Subcutaneous abdominal adipose tissue (tissue), 5 donors: Measurements from ENCODE around the gene TENT5C.

Experiments
- H3K27ac ChIP-seq: one replicate; pipeline ENCODE4 v1.7.0; 2013; ENCODE audit warnings: low read depth, mild to moderate bottlenecking, inconsistent platforms, low read length, moderate library complexity
- H3K27me3 ChIP-seq, 5 donors: one replicate each; pipeline ENCODE4 v1.7.0; 2013; ENCODE audit warnings: low read length in 5 of 5, inconsistent platforms in 1 of 5; ENCODE audit not compliant: control insufficient read depth in 5 of 5, insufficient read depth in 4 of 5
- H3K36me3 ChIP-seq, 5 donors: one replicate each; pipeline ENCODE4 v1.7.0; 2013; ENCODE audit warnings: low read length in 5 of 5; ENCODE audit not compliant: control insufficient read depth in 5 of 5, insufficient read depth in 5 of 5
- H3K4me1 ChIP-seq, 5 donors: one replicate each; pipeline ENCODE4 v1.7.0; 2013; ENCODE audit warnings: low read length in 5 of 5, mild to moderate bottlenecking in 3 of 5, moderate library complexity in 1 of 5; ENCODE audit not compliant: control insufficient read depth in 5 of 5, insufficient read depth in 5 of 5
- H3K4me3 ChIP-seq, 5 donors: one replicate each; pipeline ENCODE4 v1.7.0; 2013; ENCODE audit warnings: low read length in 5 of 5, low read depth in 1 of 5
- H3K9ac ChIP-seq, 5 donors: one replicate each; pipeline ENCODE4 v1.7.0; 2013; ENCODE audit warnings: low read length in 5 of 5, mild to moderate bottlenecking in 4 of 5, moderate library complexity in 3 of 5
- H3K9me3 ChIP-seq, 5 donors: one replicate each; pipeline ENCODE4 v1.7.0; 2013; ENCODE audit warnings: low read length in 5 of 5; ENCODE audit not compliant: control insufficient read depth in 5 of 5
- donor health status: healthy.
- donor health status: healthy.
- donor health status: healthy.
- donor health status: healthy.
- donor health status: healthy.

TENT5C gene

GRCh38 chr1:117563492-117563875 is 42.4 kb upstream of the TENT5C start:
- Histone ChIP-seq H3K36me3 (no peaks in the 10 kb centered on the region), H3K4me1 (peaks cover 0 to 7% (median 0%) of the 10 kb centered on the region in 5 donors), H3K27me3 (peaks cover 0 to 2% (median 0%) of the 10 kb centered on the region in 5 donors), H3K4me3 (no peak overlapping the region), H3K9ac (no peak overlapping the region), H3K9me3 (no peaks in the 10 kb centered on the region), H3K27ac (no peak overlapping the region)

GRCh38 chr1:117564227-117565075 is 41.4 kb upstream of the TENT5C start:
- peaks cover 0 to 2% (median 0%) of the 10 kb centered on the region in 5 donors for H3K27me3 ChIP-seq
- no peak overlapping the region for H3K9ac ChIP-seq
- peaks cover 0 to 7% (median 0%) of the 10 kb centered on the region in 5 donors for H3K4me1 ChIP-seq
- no peak overlapping the region for H3K4me3 ChIP-seq
- H3K9me3 ChIP-seq: no peaks in the 10 kb centered on the region
- no peaks in the 10 kb centered on the region for H3K36me3 ChIP-seq
- no peak overlapping the region for H3K27ac ChIP-seq

- no peaks in the 10 kb centered on the region for H3K9me3 ChIP-seq
- no peak overlapping the region for H3K4me3 ChIP-seq
- H3K36me3 ChIP-seq: no peaks in the 10 kb centered on the region
- peaks cover 0 to 7% (median 0%) of the 10 kb centered on the region in 5 donors for H3K4me1 ChIP-seq
- no peak overlapping the region for H3K9ac ChIP-seq
- peaks cover 0 to 2% (median 0%) of the 10 kb centered on the region in 5 donors for H3K27me3 ChIP-seq
- no peak overlapping the region for H3K27ac ChIP-seq
Observed at GRCh38 chr1:117565076-117565556, 40.7 kb upstream of the TENT5C start.

- Histone ChIP-seq H3K9me3 (no peaks in the 10 kb centered on the region), H3K4me1 (peaks cover 0 to 7% (median 0%) of the 10 kb centered on the region in 5 donors), H3K4me3 (no peak overlapping the region), H3K36me3 (no peaks in the 10 kb centered on the region), H3K27me3 (peaks cover 0 to 2% (median 0%) of the 10 kb centered on the region in 5 donors), H3K9ac (no peak overlapping the region), H3K27ac (no peak overlapping the region)
Observed at GRCh38 chr1:117565745-117566455, 39.9 kb upstream of the TENT5C start.

- Histone ChIP-seq H3K27me3 (peaks cover 0 to 2% (median 0%) of the 10 kb centered on the region in 5 donors), H3K27ac (no peak overlapping the region), H3K4me1 (peaks cover 0 to 7% (median 0%) of the 10 kb centered on the region in 5 donors), H3K9me3 (no peaks in the 10 kb centered on the region), H3K9ac (no peak overlapping the region), H3K36me3 (no peaks in the 10 kb centered on the region), H3K4me3 (no peak overlapping the region)
Observed at GRCh38 chr1:117566556-117566955, 39.3 kb upstream of the TENT5C start.

GRCh38 chr1:117567435-117567834 is 38.4 kb upstream of the TENT5C start:
- H3K9me3 ChIP-seq: no peaks in the 10 kb centered on the region

GRCh38 chr1:117567976-117568375 is 37.9 kb upstream of the TENT5C start:
- Histone ChIP-seq H3K27me3 (peaks cover 0 to 2% (median 0%) of the 10 kb centered on the region in 5 donors), H3K27ac (no peak overlapping the region), H3K36me3 (no peaks in the 10 kb centered on the region), H3K9me3 (no peaks in the 10 kb centered on the region), H3K9ac (no peak overlapping the region), H3K4me3 (no peak overlapping the region), H3K4me1 (peaks cover 0 to 7% (median 4%) of the 10 kb centered on the region in 5 donors)

More at GRCh38 chr1:117567435-117567834, 38.4 kb upstream of the TENT5C start:
- no peak overlapping the region for H3K9ac ChIP-seq
- no peak overlapping the region for H3K27ac ChIP-seq
- no peak overlapping the region for H3K4me3 ChIP-seq
- no peaks in the 10 kb centered on the region for H3K36me3 ChIP-seq
- peaks cover 0 to 2% (median 0%) of the 10 kb centered on the region in 5 donors for H3K27me3 ChIP-seq
- H3K4me1 ChIP-seq: peaks cover 0 to 7% (median under 1%) of the 10 kb centered on the region in 5 donors

GRCh38 chr1:117568999-117569398 is 36.8 kb upstream of the TENT5C start:
- Histone ChIP-seq H3K4me1 (peaks cover 0 to 7% (median 4%) of the 10 kb centered on the region in 5 donors), H3K27me3 (peaks cover 0 to 2% (median 0%) of the 10 kb centered on the region in 5 donors), H3K36me3 (no peaks in the 10 kb centered on the region), H3K27ac (no peak overlapping the region), H3K9me3 (no peaks in the 10 kb centered on the region), H3K9ac (no peak overlapping the region), H3K4me3 (no peak overlapping the region)

- peaks cover 0 to 7% (median 4%) of the 10 kb centered on the region in 5 donors for H3K4me1 ChIP-seq
- H3K4me3 ChIP-seq: no peak overlapping the region
- H3K27ac ChIP-seq: no peak overlapping the region
- H3K9me3 ChIP-seq: no peaks in the 10 kb centered on the region
- peaks cover 0 to 2% (median 0%) of the 10 kb centered on the region in 5 donors for H3K27me3 ChIP-seq
- H3K36me3 ChIP-seq: no peaks in the 10 kb centered on the region
- no peak overlapping the region for H3K9ac ChIP-seq
Observed at GRCh38 chr1:117569856-117570255, 36.0 kb upstream of the TENT5C start.

- no peaks in the 10 kb centered on the region for H3K27me3 ChIP-seq
- peaks cover 0 to 5% (median 4%) of the 10 kb centered on the region in 5 donors for H3K4me1 ChIP-seq
- H3K4me3 ChIP-seq: no peak overlapping the region
- no peak overlapping the region for H3K9ac ChIP-seq
- no peaks in the 10 kb centered on the region for H3K36me3 ChIP-seq
- H3K9me3 ChIP-seq: no peaks in the 10 kb centered on the region
- H3K27ac ChIP-seq: no peak overlapping the region
Observed at GRCh38 chr1:117570988-117571409, 34.8 kb upstream of the TENT5C start.
